ENCODE results near the gene PNKD.

The PNKD gene

GRCh38 chr2:218383892-218384519, 113.7 kb downstream of the PNKD start:
- DNase-seq, result peak; percentile 17

- DNase-seq, result no peak
Observed at GRCh38 chr2:218384975-218385374, 114.7 kb downstream of the PNKD start.

GRCh38 chr2:218386505-218387368, 116.4 kb downstream of the PNKD start:
- DNase-seq, result no peak

GRCh38 chr2:218387369-218388194, 117.3 kb downstream of the PNKD start:
- peak; percentile 53 for DNase-seq

GRCh38 chr2:218389333-218390150, 119.2 kb downstream of the PNKD start:
- DNase-seq, result no peak

- DNase-seq, result no peak
Observed at GRCh38 chr2:218391202-218391601, 120.9 kb downstream of the PNKD start.

GRCh38 chr2:218392459-218392858, 122.1 kb downstream of the PNKD start:
- DNase-seq, result no peak

GRCh38 chr2:218392891-218393462, 122.7 kb downstream of the PNKD start:
- no peak for DNase-seq

GRCh38 chr2:218393750-218394290, 123.5 kb downstream of the PNKD start:
- DNase-seq, result no peak

GRCh38 chr2:218394298-218395089, 124.2 kb downstream of the PNKD start:
- DNase-seq, result no peak

- no peak for DNase-seq
Observed at GRCh38 chr2:218395090-218395444, 124.7 kb downstream of the PNKD start.

GRCh38 chr2:218395456-218395825, 125.1 kb downstream of the PNKD start:
- no peak for DNase-seq

GRCh38 chr2:218395826-218396687, 125.7 kb downstream of the PNKD start:
- peak; percentile 97 for DNase-seq
